ENCODE measurements around the gene SSBP4. TPM values are rescaled to one million over a fixed set of nuclear protein-coding genes. Genes with fewer than 3 reads are reported as not detected.

The SSBP4 gene
- total RNA-seq, 4 donors from 2014 or later = 23.7 to 48.1 (median 26.1) TPM

- DNase-seq = no peak
- intact Hi-C loops (cut with DNase I) = loop anchor here (10.0 kb wide), 1 partner anchor 98 kb away; the partner anchor contains the start of gene UBA52
- Histone ChIP-seq H3K4me1 (peaks cover 37 to 85% (median 67%) of the 10 kb centered on the region in 3 donors), H3K27ac (peak overlapping the region in 2 of 4 donors; percentile 74), H3K27me3 (no peaks in the 10 kb centered on the region), H3K9me3 (no peaks in the 10 kb centered on the region), H3K4me3 (no peak overlapping the region), H3K36me3 (peaks cover 0 to 9% (median 4%) of the 10 kb centered on the region in 3 donors)
- WGBS, 2 donors = 77 to 78% methylated on average over 18 to 24 of the region's 24 CpGs
- TF ChIP-seq POLR2A (IDR thresholded peaks at IDR 0.05) (no peak), CTCF (IDR thresholded peaks at IDR 0.05) (peak in 1 of 6 experiments; percentile 5)
These were observed 58.0 kb downstream of the SSBP4 start for GRCh38 chr19:18477042-18477779.

- Histone ChIP-seq H3K4me3 (no peak overlapping the region), H3K4me1 (peaks cover 37 to 87% (median 68%) of the 10 kb centered on the region in 3 donors), H3K27ac (peak overlapping the region; percentile 72 to 94 (median 74)), H3K9me3 (no peaks in the 10 kb centered on the region), H3K36me3 (peaks cover 0 to 3% (median 1%) of the 10 kb centered on the region in 3 donors), H3K27me3 (no peaks in the 10 kb centered on the region)
- no peak for TF ChIP-seq POLR2A (IDR thresholded peaks at IDR 0.05)
- no peak for TF ChIP-seq CTCF (IDR thresholded peaks at IDR 0.05)
- WGBS, 2 donors = 73 to 86% methylated on average over 1 to 8 of the region's 8 CpGs
- no peak for DNase-seq
- intact Hi-C loops (cut with DNase I) = loop anchor here (10.0 kb wide), 1 partner anchor 97 kb away; the partner anchor contains the start of gene UBA52
These were observed 58.8 kb downstream of the SSBP4 start for GRCh38 chr19:18477974-18478373.

- Histone ChIP-seq H3K27ac (peak overlapping the region; percentile 72 to 94 (median 74)), H3K4me1 (peaks cover 35 to 87% (median 65%) of the 10 kb centered on the region in 3 donors), H3K27me3 (no peaks in the 10 kb centered on the region), H3K4me3 (peak overlapping the region in 1 of 4 donors; percentile 22), H3K36me3 (no peaks in the 10 kb centered on the region), H3K9me3 (no peaks in the 10 kb centered on the region)
- TF ChIP-seq CTCF (IDR thresholded peaks at IDR 0.05) (no peak), POLR2A (IDR thresholded peaks at IDR 0.05) (no peak)
- intact Hi-C loops (cut with DNase I) = loop anchor here (10.0 kb wide), 1 partner anchor 96 kb away; the partner anchor contains the start of gene UBA52
- DNase-seq = peak; percentile 46
- WGBS, 2 donors = 10 to 42% methylated on average over 2 to 9 of the region's 17 CpGs
These were observed 59.5 kb downstream of the SSBP4 start for GRCh38 chr19:18478545-18479311.

GRCh38 chr19:18480006-18480691 is 61.0 kb downstream of the SSBP4 start:
- Histone ChIP-seq H3K27me3 (no peaks in the 10 kb centered on the region), H3K4me3 (peak overlapping the region in 1 of 4 donors; percentile 24), H3K9me3 (no peaks in the 10 kb centered on the region), H3K4me1 (peaks cover 31 to 87% (median 57%) of the 10 kb centered on the region in 3 donors), H3K36me3 (no peaks in the 10 kb centered on the region), H3K27ac (peak overlapping the region; percentile 72 to 94 (median 74))
- WGBS, 2 donors = 45 to 58% methylated on average over 3 to 4 of the region's 13 CpGs
- no peak for TF ChIP-seq CTCF (IDR thresholded peaks at IDR 0.05)
- TF ChIP-seq POLR2A (IDR thresholded peaks at IDR 0.05) = no peak
- intact Hi-C loops (cut with DNase I) = no loop called here
- no peak for DNase-seq
